Stimulated activated CD8-positive, alpha-beta memory T cell treated with anti-CD3 and anti-CD28 coated beads, Interleukin-2, amount 100 ng/mL, for 48 hours (primary cell): ENCODE results near the gene FEM1A.
"Not testable (repeated sequence)": the region's sequence is repeated elsewhere in the genome, so short reads cannot be mapped to it uniquely, and the experiment has no call there.

Experiments used
- DNase-seq, 2 donors: peaks; one replicate each; pipeline ENCODE4 v3.0.0-alpha.2; 2020; ENCODE audit warnings: low read depth in 2 of 2

Gene FEM1A

GRCh38 chr19:4791183-4792018 is at the start of gene FEM1A:
TSS of gene FEM1A (plus strand) at chr19:4791734. CDS start at chr19:4791855, 121 bp downstream.
- peak; percentile 95 to 96 for DNase-seq

- no peak for DNase-seq
These were observed 48.5 kb upstream of the FEM1A start for GRCh38 chr19:4742723-4743646.

- no peak for DNase-seq
These were observed 46.9 kb upstream of the FEM1A start for GRCh38 chr19:4744451-4745174.

GRCh38 chr19:4745175-4745574 is 46.4 kb upstream of the FEM1A start:
- DNase-seq: not testable (repeated sequence)

- DNase-seq: no peak
These were observed 45.5 kb upstream of the FEM1A start for GRCh38 chr19:4745986-4746385.

GRCh38 chr19:4748185-4748584 is 43.3 kb upstream of the FEM1A start:
- no peak for DNase-seq

- DNase-seq: no peak
These were observed 42.9 kb upstream of the FEM1A start for GRCh38 chr19:4748589-4748988.

- no peak for DNase-seq
These were observed 41.5 kb upstream of the FEM1A start for GRCh38 chr19:4749870-4750590.

GRCh38 chr19:4754248-4754647 is 37.3 kb upstream of the FEM1A start:
- DNase-seq: no peak

GRCh38 chr19:4755459-4755858 is 36.1 kb upstream of the FEM1A start:
- no peak for DNase-seq

GRCh38 chr19:4758082-4758481 is 33.5 kb upstream of the FEM1A start:
- no peak for DNase-seq

- no peak for DNase-seq
These were observed 32.9 kb upstream of the FEM1A start for GRCh38 chr19:4758659-4759058.

GRCh38 chr19:4759388-4760284 is 31.9 kb upstream of the FEM1A start:
- DNase-seq: peak; percentile 56 to 72

GRCh38 chr19:4760285-4760650 is 31.3 kb upstream of the FEM1A start:
- DNase-seq: no peak

- no peak for DNase-seq
These were observed 28.5 kb upstream of the FEM1A start for GRCh38 chr19:4763021-4763420.

GRCh38 chr19:4764393-4764660 is 27.2 kb upstream of the FEM1A start:
- DNase-seq: no peak

- DNase-seq: peak; percentile 56 to 64
These were observed 22.4 kb upstream of the FEM1A start for GRCh38 chr19:4768934-4769777.

GRCh38 chr19:4772566-4772965 is 19.0 kb upstream of the FEM1A start:
- no peak for DNase-seq

GRCh38 chr19:4773047-4773640 is 18.4 kb upstream of the FEM1A start:
- no peak for DNase-seq
